ENCODE measurements around the gene PRCC.
"Not testable (repeated sequence)": the region's sequence is repeated elsewhere in the genome, so short reads cannot be mapped to it uniquely, and the experiment has no call there.

The PRCC gene

DNA sequence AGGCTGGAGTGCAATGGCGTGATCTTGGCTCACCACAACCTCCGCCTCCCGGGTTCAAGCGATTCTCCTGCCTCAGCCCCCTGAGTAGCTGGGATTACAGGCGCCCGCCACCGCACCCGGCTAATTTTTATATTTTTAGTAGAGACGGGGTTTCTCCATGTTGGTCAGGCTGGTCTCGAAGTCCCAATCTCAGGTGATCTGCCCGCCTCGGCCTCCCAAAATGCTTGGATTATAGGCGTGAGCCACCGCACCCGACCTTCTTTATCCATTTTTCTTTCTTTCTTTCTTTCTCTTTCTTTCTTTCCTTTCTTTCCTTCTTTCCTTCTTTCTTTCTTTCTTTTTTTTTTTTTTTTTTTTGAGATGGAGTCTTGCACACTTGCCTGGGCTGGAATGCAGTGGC, 2.2 kb upstream of the PRCC start:
- DNase-seq (ENCODE audit: low read depth) = not testable (repeated sequence)

DNA sequence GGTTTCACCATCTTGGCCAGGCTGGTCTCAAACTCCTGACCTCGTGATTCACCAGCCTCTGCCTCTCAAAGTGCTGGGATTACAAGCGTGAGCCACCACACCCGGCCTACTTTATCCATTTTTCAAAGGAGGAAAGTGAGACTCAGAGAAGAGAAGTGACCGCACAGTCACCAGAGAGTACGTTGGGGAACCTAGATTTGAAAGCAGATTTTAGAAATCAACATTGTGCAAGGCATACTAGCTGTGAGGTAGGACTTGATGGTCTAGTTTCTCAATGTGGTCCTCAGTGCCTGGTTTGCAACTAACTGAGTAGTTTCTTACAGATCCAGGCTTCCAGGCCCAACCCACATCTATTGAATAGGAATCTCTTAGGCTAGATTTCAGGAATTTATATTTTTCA, 1.7 kb upstream of the PRCC start:
- no peak for DNase-seq (ENCODE audit: low read depth)

- DNase-seq (ENCODE audit: low read depth) = no peak
Observed at GRCh38 chr1:156766298-156767100, 836 bp upstream of the PRCC start.

DNA sequence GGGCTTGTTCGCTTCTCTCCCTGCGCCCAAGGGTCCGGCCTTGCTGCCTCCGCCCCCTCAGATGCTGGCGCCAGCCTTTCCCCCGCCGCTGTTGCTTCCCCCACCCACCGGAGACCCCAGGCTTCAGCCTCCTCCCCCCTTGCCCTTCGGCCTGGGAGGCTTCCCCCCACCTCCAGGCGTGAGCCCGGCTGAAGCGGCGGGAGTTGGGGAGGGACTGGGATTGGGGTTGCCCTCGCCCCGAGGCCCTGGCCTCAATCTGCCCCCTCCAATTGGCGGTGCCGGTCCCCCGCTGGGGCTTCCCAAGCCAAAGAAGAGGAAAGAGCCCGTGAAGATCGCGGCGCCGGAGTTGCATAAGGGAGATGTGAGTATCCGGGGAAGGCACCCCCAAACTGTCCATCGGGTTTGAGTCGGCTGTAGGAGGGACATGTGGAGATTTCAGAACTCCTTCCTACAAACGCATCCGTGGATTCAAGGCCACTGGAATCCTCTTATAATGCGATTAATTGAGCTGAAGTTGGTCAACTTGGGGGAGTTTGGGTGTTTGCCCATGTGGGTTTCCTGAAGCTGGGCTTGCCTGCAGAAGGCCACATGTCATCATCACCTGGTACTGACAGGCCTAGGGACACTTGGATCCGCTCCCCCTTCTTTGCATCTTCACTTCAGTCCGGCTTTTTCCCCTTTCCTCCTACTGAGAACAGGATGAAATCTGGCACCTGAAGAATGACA, 707 bp downstream of the PRCC start:
- no peak for DNase-seq (ENCODE audit: low read depth)

- no peak for DNase-seq (ENCODE audit: low read depth)
Observed at GRCh38 chr1:156768610-156769295, 1.4 kb downstream of the PRCC start.

DNA sequence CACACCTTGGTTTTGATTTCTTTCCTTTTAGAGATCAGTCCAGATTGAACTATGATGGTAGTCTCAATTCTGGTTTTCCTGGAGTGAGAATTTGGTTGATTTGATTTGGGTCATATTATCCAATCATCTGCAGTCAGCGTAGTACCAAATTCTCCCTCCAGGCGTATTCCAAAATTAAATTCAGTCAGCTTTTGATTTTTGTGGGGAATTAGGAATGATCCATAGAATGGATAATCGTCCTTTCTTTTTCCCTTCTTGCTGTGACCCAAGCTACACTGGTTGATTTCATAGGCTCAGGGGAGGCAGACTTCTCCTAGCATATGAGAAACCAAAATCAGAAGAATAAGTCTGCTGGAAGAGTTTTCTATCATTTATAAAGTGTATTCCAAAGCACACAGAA, 4.9 kb downstream of the PRCC start:
- no peak for DNase-seq (ENCODE audit: low read depth)

DNA sequence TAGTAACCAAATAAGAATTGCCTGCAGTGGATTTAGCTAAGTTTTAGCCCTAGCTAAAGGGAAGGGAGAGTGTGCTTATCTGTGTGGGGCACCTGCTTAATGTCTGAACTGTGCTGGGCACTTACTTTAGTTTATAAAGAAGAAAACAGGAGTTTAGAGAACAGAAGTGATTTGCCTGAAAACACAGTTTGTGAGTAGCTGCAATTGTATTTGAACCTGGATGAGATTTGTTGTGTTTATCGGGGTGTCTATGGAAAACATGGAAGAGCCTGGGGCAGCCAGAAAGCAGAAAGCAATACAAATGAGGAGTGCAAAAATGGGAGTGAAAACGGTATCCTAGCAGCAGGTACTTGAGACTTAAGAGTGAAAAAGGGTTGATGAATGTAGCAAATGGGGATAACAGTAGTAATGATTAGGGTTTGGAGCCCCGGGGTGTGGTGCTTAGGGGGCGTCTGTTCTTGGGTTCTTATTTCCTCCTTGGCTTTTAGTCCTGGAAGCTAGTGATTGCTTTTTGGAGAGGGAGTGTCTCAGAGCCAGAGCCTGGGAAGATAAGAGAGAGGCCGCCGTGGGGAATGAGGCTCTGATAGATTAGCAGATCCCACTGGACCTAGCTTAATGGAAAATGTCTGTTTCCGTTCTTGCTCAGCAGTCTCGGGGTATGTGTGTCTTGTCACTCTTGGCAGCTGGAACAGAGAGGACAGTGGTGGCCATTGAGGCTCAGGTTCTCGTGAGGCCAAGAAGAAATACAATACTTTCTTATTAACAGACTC, 5.6 kb downstream of the PRCC start:
- no peak for DNase-seq (ENCODE audit: low read depth)

- no peak for DNase-seq (ENCODE audit: low read depth)
Observed at GRCh38 chr1:156773607-156774006, 6.3 kb downstream of the PRCC start.

- no peak for DNase-seq (ENCODE audit: low read depth)
Observed at GRCh38 chr1:156775799-156776198, 8.5 kb downstream of the PRCC start.

- no peak for DNase-seq (ENCODE audit: low read depth)
Observed at GRCh38 chr1:156776942-156777341, 9.6 kb downstream of the PRCC start.

- DNase-seq (ENCODE audit: low read depth) = no peak
Observed at GRCh38 chr1:156777573-156777972, 10.2 kb downstream of the PRCC start.

DNA sequence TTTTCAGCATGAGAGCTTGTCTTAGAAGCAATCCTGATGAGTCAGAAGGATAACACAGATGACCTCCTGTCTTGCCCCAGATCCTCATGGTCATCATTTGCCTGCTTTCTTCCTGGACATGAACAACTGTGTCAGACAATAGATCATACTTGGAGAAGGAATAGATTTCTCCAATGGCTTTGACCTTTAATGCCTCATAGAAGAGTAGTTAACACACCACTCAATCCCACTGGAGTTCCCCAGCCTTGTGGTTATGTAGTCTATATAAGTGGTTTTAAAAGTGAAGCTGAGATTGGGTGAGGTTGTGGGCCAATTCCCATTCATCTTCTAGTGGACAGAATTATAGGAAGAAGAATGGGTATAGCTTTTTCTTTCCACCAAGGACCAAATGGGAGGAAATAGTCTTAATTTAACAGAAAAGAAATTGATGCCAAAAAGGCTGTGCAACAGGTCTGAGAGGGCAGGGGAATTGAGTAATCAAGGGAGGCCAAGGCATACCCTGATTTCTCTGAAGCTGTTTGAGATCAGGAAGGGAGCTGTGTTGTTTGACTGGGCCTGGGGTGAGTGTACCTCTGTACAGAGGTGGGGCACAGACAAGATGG, 14.4 kb downstream of the PRCC start:
- no peak for DNase-seq (ENCODE audit: low read depth)

- DNase-seq (ENCODE audit: low read depth) = no peak
Observed at GRCh38 chr1:156785458-156785857, 18.1 kb downstream of the PRCC start.

GRCh38 chr1:156786640-156787039, 19.3 kb downstream of the PRCC start:
- DNase-seq (ENCODE audit: low read depth) = no peak

DNA sequence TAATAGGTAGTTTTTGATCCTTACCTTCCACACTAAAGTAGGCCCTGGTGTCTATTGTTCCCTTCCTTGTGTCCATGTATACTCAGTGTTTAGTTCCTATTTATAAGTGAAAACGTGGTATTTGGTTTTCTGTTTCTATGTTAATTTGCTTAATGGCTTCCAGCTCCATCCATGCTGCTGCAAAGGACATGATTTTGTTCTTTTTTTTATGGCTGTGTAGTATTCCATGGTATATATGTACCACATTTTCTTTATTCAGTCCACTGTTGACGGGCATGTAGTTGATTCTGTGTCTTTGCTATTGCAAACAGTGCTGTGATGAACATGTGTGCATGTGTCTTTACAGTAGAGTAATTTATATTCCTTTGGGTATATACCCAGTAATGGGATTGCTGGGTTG, 20.8 kb downstream of the PRCC start:
- DNase-seq (ENCODE audit: low read depth) = no peak

DNA sequence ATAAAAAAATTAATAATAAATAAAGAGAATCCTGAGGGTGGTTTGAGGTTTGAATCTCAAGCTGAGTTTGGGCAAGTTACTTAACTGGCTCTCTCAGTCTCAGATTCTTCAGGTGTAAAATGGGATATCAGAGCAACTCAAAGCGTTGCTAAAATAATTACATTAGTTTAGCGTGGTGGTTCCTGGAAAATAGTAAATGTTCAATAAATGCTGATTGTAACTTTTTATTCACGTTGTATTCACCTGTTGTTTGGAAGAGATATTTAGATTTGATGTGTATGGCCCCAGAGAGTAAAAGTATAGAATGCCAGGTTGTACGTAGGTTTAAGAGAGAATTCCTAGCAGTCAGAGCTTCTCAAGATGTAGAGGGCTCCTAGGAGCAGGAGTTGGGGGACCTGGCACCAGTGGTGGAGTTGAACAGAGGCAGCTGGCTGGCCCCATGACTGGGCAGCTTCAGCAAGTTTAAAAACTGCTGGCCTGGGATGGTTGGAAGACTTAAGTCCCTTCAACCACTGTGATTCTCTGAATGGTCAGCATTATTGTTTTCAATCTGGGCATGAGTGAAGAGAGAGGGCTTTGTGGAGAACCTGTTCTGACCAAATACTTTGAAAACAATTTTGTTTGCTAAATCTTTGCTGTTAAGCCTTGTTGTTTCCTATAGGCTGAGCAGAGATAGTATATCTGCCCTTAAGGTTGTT, 22.4 kb downstream of the PRCC start:
- no peak for DNase-seq (ENCODE audit: low read depth)

DNA sequence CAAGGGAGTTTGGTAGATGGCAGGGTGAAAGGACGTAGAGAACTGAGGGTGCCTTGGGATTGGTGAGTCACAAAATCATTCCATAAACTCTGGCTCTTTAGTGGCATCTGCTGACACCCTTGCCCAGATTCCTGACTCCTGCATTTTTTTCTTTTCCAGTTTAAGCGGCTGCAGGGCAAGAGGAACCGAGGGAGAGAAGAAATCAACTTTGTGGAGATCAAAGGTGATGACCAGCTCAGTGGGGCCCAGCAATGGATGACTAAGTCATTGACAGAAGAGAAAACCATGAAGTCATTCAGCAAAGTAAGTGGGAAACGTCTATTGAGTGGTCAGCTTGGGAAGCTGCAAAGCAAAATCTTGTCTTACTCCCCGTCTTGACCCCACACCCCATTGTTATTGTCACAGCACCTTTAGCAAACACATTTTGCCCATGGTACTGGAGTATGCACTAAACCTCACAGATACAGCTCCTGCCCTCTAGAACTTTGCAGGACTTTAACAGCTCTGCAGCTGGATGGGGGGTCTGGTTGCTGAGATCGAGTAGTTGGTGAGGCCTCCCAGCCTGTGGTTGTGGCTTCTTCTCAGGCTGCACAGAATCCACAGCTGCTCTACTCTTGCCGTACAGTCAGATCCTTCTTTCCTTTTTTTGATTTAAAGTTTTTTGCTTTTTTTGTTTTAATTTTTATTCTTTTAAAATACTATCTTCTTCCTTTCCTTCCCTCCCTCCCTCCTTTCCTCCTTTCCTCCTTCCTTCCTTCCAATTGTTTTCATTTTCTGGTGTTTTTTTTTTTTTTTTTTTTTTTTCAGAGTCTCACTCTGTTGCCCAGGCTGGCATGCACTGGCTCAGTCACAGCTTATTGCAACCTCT, 27.4 kb downstream of the PRCC start:
- no peak for DNase-seq (ENCODE audit: low read depth)

DNA sequence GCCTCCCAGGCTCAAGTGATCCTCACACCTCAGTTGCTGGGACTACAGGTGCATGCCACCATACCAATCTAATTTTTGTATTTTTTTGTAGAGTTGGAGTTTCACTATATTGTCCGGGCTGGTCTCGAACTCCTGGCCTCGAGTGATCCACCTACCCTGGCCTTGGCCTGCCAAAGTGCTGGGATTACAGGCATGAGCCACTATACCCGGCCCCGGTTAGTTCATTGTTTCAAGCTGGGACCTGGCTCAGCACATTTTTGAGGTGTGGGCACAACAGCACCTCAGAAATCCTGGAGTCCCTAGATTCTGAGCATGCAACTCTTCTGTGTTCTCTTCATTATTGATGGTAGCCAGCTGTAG, 28.0 kb downstream of the PRCC start:
- DNase-seq (ENCODE audit: low read depth) = no peak

DNA sequence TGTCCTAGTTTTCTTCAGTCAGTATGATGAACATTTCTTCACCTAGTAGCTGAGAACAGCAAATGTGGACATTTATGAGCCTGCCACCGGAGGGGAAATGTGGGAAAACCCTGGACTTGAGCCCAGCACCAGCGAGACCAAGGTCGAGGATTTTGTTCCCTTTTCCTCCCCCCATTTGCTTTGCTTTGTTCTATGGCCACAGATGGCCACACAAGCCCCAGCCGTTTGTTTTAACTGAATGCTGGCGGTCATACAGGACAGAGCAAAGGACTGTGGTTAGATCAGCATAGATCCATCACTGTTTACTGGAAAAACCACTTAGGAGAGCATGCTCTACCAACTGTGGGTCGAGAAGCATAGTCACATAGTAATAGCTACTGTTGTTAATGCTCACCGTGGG, 28.5 kb downstream of the PRCC start:
- DNase-seq (ENCODE audit: low read depth) = no peak

DNA sequence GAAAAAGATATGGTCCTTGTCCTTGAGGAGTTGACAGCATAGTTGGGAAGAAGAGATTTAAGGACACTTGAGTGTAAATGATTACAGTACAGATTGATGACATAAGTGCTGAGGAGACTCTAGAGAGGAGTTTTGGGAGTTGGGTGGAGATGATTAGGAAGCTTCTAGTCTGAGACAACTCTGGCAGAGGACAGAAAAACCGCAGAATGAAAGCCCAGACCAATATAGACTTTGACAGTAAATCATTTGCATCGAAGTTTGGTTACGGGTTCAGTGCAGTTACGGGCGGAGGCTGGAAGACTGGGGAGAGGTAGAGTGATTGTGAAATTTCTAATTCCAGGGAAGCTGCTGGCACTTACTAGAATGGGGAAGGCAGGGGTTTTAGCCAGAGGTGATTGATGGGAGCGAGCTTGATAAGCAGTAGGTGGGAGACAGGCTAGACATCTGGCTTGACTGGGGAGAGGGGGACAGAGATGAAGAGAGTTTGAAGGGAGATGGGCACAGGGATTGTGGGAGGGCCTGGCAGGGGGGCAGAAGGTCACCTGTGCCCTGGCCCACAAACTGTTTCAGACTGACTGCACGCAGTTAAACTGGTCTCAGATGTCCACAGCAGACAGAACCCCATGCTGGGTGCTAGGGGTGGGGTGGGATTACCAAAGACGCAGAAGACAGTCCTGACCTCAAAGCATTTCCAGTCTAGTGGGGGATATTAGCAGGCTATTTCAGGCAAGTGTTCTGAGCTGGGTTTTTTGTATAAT, 29.2 kb downstream of the PRCC start:
- no peak for DNase-seq (ENCODE audit: low read depth)

Data from activated gamma-delta T cell treated with anti-CD3 and anti-CD28 coated beads, Interleukin-2, amount 50 U/mL, for 16 hours (primary cell).